NCI-H128 (cell line): Measurements from ENCODE around the gene PDE4A.
"Not testable (repeated sequence)": the region's sequence is repeated elsewhere in the genome, so short reads cannot be mapped to it uniquely, and the experiment has no call there.

Experiments used
- DNase-seq: peaks from one replicate; lab custom pipeline; 2025; ENCODE audit not compliant: unreplicated experiment; lab: John Stamatoyannopoulos, UW

The PDE4A gene

GRCh38 chr19:10461047-10461949, 41.0 kb downstream of the PDE4A start:
- DNase-seq, result no peak

GRCh38 chr19:10462042-10462441, 41.7 kb downstream of the PDE4A start:
- DNase-seq, result not testable (repeated sequence)

GRCh38 chr19:10462557-10462956, 42.2 kb downstream of the PDE4A start:
- DNase-seq, result no peak

GRCh38 chr19:10464456-10464855, 44.1 kb downstream of the PDE4A start:
- no peak for DNase-seq

GRCh38 chr19:10467104-10467706, 46.9 kb downstream of the PDE4A start:
- no peak for DNase-seq

- DNase-seq, result no peak
Measured at GRCh38 chr19:10468133-10468532, 47.8 kb downstream of the PDE4A start.

GRCh38 chr19:10471909-10472308, 51.6 kb downstream of the PDE4A start:
- peak; percentile 29 for DNase-seq

GRCh38 chr19:10473192-10473591, 52.9 kb downstream of the PDE4A start:
- DNase-seq, result no peak

- DNase-seq, result no peak
Measured at GRCh38 chr19:10474962-10475451, 54.7 kb downstream of the PDE4A start.

- no peak for DNase-seq
Measured at GRCh38 chr19:10478476-10478875, 58.1 kb downstream of the PDE4A start.

GRCh38 chr19:10478903-10479384, 58.6 kb downstream of the PDE4A start:
- peak; percentile 78 for DNase-seq

- DNase-seq, result no peak
Measured at GRCh38 chr19:10486551-10486950, 66.2 kb downstream of the PDE4A start.

- no peak for DNase-seq
Measured at GRCh38 chr19:10491472-10492047, 71.2 kb downstream of the PDE4A start.

- DNase-seq, result no peak
Measured at GRCh38 chr19:10497371-10497770, 77.0 kb downstream of the PDE4A start.

GRCh38 chr19:10499550-10500246, 79.4 kb downstream of the PDE4A start:
- no peak for DNase-seq

GRCh38 chr19:10500247-10500592, 79.9 kb downstream of the PDE4A start:
- DNase-seq, result no peak

GRCh38 chr19:10501971-10502523, 81.7 kb downstream of the PDE4A start:
- peak; percentile 40 for DNase-seq

GRCh38 chr19:10502524-10503001, 82.2 kb downstream of the PDE4A start:
- peak; percentile 86 for DNase-seq

GRCh38 chr19:10503002-10503789, 82.9 kb downstream of the PDE4A start, which contains the start of gene KEAP1:
Gene KEAP1 (minus strand): TSS chr19:10503356. CDS start chr19:10500033, 3,323 bp downstream.
- no peak for DNase-seq
